ENCODE data around the gene PRODH2. TPM values are rescaled to one million over a fixed set of nuclear protein-coding genes. Genes with fewer than 3 reads are reported as not detected.

Gene PRODH2
- total and polyA plus RNA-seq, 10 of the 15 experiments (the other 5 are each of a cell fraction or from before 2014, with no cell fraction given): 0.07 TPM; not detected in 9

- TF ChIP-seq, protein P1, sequence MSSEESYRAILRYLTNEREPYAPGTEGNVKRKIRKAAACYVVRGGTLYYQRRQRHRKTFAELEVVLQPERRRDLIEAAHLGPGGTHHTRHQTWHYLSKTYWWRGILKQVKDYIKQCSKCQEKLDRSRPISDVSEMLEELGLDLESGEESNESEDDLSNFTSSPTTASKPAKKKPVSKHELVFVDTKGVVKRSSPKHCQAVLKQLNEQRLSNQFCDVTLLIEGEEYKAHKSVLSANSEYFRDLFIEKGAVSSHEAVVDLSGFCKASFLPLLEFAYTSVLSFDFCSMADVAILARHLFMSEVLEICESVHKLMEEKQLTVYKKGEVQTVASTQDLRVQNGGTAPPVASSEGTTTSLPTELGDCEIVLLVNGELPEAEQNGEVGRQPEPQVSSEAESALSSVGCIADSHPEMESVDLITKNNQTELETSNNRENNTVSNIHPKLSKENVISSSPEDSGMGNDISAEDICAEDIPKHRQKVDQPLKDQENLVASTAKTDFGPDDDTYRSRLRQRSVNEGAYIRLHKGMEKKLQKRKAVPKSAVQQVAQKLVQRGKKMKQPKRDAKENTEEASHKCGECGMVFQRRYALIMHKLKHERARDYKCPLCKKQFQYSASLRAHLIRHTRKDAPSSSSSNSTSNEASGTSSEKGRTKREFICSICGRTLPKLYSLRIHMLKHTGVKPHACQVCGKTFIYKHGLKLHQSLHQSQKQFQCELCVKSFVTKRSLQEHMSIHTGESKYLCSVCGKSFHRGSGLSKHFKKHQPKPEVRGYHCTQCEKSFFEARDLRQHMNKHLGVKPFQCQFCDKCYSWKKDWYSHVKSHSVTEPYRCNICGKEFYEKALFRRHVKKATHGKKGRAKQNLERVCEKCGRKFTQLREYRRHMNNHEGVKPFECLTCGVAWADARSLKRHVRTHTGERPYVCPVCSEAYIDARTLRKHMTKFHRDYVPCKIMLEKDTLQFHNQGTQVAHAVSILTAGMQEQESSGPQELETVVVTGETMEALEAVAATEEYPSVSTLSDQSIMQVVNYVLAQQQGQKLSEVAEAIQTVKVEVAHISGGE (CRISPR knock-in tag; IDR thresholded peaks at IDR 0.05): no peak
Measured at GRCh38 chr19:35851213-35852028, 38.8 kb upstream of the PRODH2 start (continued).

GRCh38 chr19:35848919-35849505, 36.4 kb upstream of the PRODH2 start:
- in situ Hi-C loops (cut with MboI): no loop called here
- intact Hi-C loops (cut with micrococcal nuclease; ENCODE audit: unreplicated experiment): no loop called here
- no peaks in the 10 kb centered on the region for H3K4me1 ChIP-seq (ENCODE audit: control insufficient read depth, insufficient read depth, low read length)
- no peak for FAIRE-seq
- H3K36me3 ChIP-seq (ENCODE audit: control insufficient read depth in 2 of 2, insufficient read depth in 2 of 2, low read length in 1 of 2): no peaks in the 10 kb centered on the region
- no peak overlapping the region for H3K4me3 ChIP-seq
- no peak for ATAC-seq
- SMC1A ChIA-PET (ENCODE audit: uncharacterized antibody, unreplicated experiment): no interaction called here
- H3K79me2 ChIP-seq (ENCODE audit: control insufficient read depth, insufficient read depth, low read length): no peaks in the 10 kb centered on the region
- CTCF ChIA-PET: no interaction called here
- 41% methylated on average over 18 of the region's 18 CpGs for WGBS (ENCODE audit: insufficient coverage, insufficient replicate concordance, low lambda C conversion rate, missing lambda C conversion rate)
- H3K27me3 ChIP-seq (replicated peaks in 1 of 2; ENCODE audit: control insufficient read depth in 2 of 2, insufficient read depth in 2 of 2, low read length in 1 of 2): peaks cover 3 to 6% of the 10 kb centered on the region in 2 experiments; a peak in 3 of 4 replicates
- BruUV-seq (replicated peaks): no TSS peak
- no peak overlapping the region for H3K27ac ChIP-seq (ENCODE audit: control insufficient read depth, insufficient read depth)
- no peaks in the 10 kb centered on the region; the same call in 2 of the 3 replicates for H3K9me3 ChIP-seq (replicated peaks; ENCODE audit: control insufficient read depth, insufficient read depth, low read length)
- RAD21 ChIA-PET (ENCODE audit: unreplicated experiment): no interaction called here
- no peak overlapping the region for H3K4me2 ChIP-seq (ENCODE audit: control insufficient read depth, insufficient read depth)
- POLR2A ChIA-PET: no interaction called here
- DNase-seq (ENCODE audit: low read depth, low spot score): no peak
- no peak overlapping the region for H3K9ac ChIP-seq (ENCODE audit: control insufficient read depth, insufficient read depth, low read length)
- H2AFZ ChIP-seq (ENCODE audit: control insufficient read depth, low read depth, low read length): no peak overlapping the region
- no peaks in the 10 kb centered on the region for H4K20me1 ChIP-seq (ENCODE audit: control insufficient read depth, insufficient read depth)
- no peak for TF ChIP-seq IKZF2 (IDR thresholded peaks at IDR 0.05)
- no peak for TF ChIP-seq TCF3 (IDR thresholded peaks at IDR 0.05; ENCODE audit: borderline replicate concordance, insufficient read depth, low read depth, low read length)
- TF ChIP-seq GATAD2B (conservative IDR thresholded peaks at IDR 0.05; ENCODE audit: low read depth): no peak
- TF ChIP-seq POU2F2 (IDR thresholded peaks at IDR 0.05; ENCODE audit: borderline replicate concordance, low read depth, low read length): no peak
- no peak for TF ChIP-seq SREBF2 (IDR thresholded peaks at IDR 0.05; ENCODE audit: low read length)
- TF ChIP-seq KLF5 (IDR thresholded peaks at IDR 0.05; ENCODE audit: partially characterized antibody): no peak
- no peak for TF ChIP-seq FOS (IDR thresholded peaks at IDR 0.05; ENCODE audit: borderline replicate concordance, extremely low read depth, insufficient read length)
- TF ChIP-seq STAT3 (IDR thresholded peaks at IDR 0.05; ENCODE audit: low read depth, low read length): no peak
- TF ChIP-seq SMAD1 (IDR thresholded peaks at IDR 0.05; ENCODE audit: low read depth, partially characterized antibody): no peak
- TF ChIP-seq, protein P2, sequence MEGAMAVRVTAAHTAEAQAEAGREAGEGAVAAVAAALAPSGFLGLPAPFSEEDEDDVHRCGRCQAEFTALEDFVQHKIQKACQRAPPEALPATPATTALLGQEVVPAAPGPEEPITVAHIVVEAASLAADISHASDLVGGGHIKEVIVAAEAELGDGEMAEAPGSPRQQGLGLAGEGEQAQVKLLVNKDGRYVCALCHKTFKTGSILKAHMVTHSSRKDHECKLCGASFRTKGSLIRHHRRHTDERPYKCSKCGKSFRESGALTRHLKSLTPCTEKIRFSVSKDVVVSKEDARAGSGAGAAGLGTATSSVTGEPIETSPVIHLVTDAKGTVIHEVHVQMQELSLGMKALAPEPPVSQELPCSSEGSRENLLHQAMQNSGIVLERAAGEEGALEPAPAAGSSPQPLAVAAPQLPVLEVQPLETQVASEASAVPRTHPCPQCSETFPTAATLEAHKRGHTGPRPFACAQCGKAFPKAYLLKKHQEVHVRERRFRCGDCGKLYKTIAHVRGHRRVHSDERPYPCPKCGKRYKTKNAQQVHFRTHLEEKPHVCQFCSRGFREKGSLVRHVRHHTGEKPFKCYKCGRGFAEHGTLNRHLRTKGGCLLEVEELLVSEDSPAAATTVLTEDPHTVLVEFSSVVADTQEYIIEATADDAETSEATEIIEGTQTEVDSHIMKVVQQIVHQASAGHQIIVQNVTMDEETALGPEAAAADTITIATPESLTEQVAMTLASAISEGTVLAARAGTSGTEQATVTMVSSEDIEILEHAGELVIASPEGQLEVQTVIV (IDR thresholded peaks at IDR 0.05; ENCODE audit: borderline replicate concordance, partially characterized antibody): no peak
- no peak for TF ChIP-seq NR2C2 (IDR thresholded peaks at IDR 0.05; ENCODE audit: borderline replicate concordance, control insufficient read depth, insufficient read length, low read depth)
- no peak for TF ChIP-seq IRF3 (IDR thresholded peaks at IDR 0.05)
